K562 treated with DMSO at 1 percent for 12 hours (cell line): ENCODE data around the gene MPG. TPM values are rescaled to one million over a fixed set of nuclear protein-coding genes. Genes with fewer than 3 reads are reported as not detected.

Source experiments
- total RNA-seq: library from RNA; unstranded; fragments of 300-600 nt; gene quantifications from 2 replicates; pipeline ENCODE4 v1.2.3, GENCODE V29; 2022; ENCODE audit not compliant: insufficient read depth

The MPG gene, protein sequence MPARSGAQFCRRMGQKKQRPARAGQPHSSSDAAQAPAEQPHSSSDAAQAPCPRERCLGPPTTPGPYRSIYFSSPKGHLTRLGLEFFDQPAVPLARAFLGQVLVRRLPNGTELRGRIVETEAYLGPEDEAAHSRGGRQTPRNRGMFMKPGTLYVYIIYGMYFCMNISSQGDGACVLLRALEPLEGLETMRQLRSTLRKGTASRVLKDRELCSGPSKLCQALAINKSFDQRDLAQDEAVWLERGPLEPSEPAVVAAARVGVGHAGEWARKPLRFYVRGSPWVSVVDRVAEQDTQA
- total RNA-seq: 82.0 and 140 TPM in 2 replicates

DNA sequence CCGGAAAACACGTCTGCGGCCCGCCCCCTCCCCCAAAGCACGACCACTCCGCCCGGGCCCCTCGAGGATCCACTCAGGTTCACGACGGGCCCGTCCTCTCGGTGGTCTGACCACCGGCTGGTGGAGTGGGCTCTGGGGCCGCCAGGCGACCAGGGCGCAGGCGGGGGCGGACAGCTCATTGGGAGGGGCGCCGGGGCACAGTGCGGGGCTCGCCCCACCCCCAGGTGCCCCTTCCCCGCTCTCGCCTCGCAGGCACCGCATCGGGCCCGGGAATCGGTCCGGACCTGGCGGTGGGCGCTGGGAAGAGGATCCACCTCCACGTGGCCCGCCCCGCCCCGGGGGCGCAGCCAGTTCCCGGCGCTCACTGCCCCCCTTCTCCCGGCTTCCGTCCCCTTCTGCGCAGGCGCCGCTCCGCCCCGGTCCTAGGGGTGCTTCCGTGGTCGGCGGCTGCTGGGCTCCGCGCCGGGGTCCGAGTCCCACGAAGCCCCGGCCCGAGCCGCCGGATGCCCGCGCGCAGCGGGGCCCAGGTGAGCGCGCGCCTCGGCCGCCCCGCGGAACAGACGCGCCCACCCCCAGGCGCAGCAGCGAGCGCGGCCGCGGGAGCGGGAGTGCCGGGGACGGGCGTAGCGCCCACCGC lies at the start of gene MPG:
Gene MPG, plus strand, starts transcription at position 419 of the 637 bp plus-strand sequence. Its CDS starts 85 bp downstream, at position 504.

DNA sequence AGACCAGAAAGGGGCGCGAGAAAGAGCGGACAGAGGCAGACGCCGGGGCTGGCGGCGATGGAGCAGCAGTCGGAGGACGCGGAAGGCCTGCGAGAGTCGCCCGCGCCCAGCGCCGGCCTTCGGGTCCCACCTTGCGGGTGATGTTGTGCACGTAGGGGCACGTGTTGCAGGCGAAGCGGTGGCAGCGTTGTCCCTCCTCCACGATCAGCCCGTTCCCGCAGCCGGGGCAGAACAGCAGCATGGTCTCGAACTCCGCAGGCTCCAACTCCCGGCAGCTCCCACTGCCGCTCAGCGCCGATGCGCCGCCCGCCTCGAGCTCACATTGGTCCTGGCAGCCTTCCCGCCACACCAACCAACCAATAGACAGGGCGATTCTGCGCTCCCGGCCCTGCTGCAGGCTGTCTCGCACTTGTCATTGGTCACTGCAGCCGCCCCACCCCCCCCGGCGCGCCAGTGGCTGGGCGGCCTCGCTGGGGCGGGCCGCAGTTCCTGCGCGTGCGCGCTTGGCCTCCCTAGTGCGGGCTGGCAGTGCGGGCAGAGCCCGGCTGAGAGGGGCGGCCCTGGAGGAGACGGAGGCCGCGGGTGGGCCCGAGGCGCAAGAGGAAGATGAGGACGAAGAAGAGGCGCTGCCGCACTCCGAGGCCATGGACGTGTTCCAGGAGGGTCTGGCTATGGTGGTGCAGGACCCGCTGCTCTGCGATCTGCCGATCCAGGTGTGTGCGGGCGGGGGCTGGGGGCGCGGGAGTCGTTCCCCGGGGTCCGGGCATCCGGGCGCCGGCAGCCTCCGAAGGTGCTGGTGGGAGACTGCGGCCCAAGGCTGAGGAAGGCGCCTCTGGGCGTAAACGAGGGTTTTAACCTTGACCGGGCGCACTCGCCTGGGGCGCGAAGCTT lies 24.4 kb upstream of the MPG start, which contains the start of the genes POLR3K and SNRNP25:
Gene POLR3K, minus strand, starts transcription at position 263 of the 891 bp plus-strand sequence. Its CDS starts 22 bp downstream, at position 241.
Gene SNRNP25, plus strand, starts transcription at position 483 of the 891 bp plus-strand sequence. Its CDS starts 189 bp downstream, at position 672.

DNA sequence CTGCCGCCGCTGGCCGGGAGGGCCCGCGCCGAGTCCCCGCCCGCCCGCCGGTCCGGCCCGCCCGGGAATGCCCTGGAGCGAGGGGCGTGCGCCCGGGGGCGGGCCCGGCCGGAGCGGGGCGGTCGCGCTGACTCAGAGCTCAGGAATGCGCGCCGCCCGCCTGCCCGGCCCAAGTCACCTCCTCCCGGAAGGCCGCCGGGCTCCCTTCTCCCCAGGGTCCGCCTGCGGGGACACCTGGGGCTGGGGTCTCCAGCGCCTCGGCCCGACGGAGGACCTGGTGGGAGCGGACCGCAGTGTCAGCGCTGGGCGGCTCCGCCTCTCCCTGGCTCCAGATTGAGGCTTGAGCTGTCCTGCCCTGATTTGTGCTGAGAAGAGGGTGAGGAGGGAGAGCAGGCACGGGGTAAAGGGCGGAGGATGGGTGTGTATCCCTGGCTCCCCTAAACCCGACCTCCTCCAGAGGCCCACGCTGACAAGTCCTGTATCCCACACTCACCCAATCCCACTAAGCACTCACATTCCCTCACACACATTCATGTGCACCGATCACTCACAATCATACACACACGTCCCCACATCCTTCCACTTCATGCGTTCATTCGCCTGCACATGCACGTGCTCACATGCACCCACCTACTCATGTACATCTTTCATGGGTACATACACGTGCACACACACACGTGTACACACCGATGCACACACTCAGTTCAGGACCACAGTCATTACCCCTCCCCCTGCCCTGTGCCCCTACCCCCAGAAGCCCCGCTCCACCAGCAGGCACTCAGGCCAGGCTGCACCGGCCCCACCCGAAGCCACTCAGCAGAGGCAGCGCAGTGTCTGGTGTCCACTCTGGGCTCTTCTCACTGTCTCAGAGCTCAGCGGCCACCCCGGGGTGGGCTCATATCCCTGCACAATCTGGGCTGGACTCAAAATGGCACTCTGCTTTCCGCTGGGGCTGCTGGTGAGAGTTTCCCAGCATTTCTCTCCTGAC lies 5.2 kb upstream of the MPG start, which contains the start of gene RHBDF1:
Gene RHBDF1, minus strand, starts transcription at position 71 of the 988 bp plus-strand sequence. CDS start 7,616 bp downstream, outside the sequence.

Other genes starting within 250 kb of the MPG start
- 37.9 and 51.3 TPM in 2 replicates for gene POLR3K, start 24.6 kb upstream of the MPG start, total RNA-seq
- 69.1 and 100 TPM in 2 replicates for gene SNRNP25, start 24.4 kb upstream of the MPG start, total RNA-seq
- 4.1 and 6.4 TPM in 2 replicates for gene RHBDF1, start 5.6 kb upstream of the MPG start, total RNA-seq
- gene NPRL3, start 60.4 kb downstream of the MPG start, total RNA-seq: 24.8 and 44.1 TPM in 2 replicates
- gene HBZ, start 74.4 kb downstream of the MPG start, total RNA-seq: 91.5 and 152 TPM in 2 replicates
- gene HBM, start 87.8 kb downstream of the MPG start, total RNA-seq: not detected in 2 replicates
- gene HBA2, start 94.7 kb downstream of the MPG start, total RNA-seq: 139 and 152 TPM in 2 replicates
- 556 and 839 TPM in 2 replicates for gene HBA1, start 98.5 kb downstream of the MPG start, total RNA-seq
- gene HBQ1, start 102.2 kb downstream of the MPG start, total RNA-seq: 34.4 and 92.7 TPM in 2 replicates
- gene LUC7L, start 151.2 kb downstream of the MPG start, total RNA-seq: 48.4 and 56.4 TPM in 2 replicates
- gene FAM234A, start 156.6 kb downstream of the MPG start, total RNA-seq: 78.1 and 81.9 TPM in 2 replicates
- gene RGS11, start 197.7 kb downstream of the MPG start, total RNA-seq: not detected in 2 replicates
- not detected in 2 replicates for gene ARHGDIG, start 202.4 kb downstream of the MPG start, total RNA-seq
- not detected in 2 replicates for gene PDIA2, start 204.9 kb downstream of the MPG start, total RNA-seq